Breast epithelium (tissue), 3 donors: ENCODE results near the gene COA1.

ENCODE experiments used
- POLR2A ChIP-seq: fragments of 450-650 bp; IDR thresholded peaks from one replicate; pipeline ENCODE4 v1.6.1; 2016; ENCODE audit warnings: antibody characterized with exemption, mild to moderate bottlenecking, moderate library complexity
- TF ChIP-seq, protein P1 (sequence below), 3 donors: fragments of 450-650 bp; IDR thresholded peaks; one replicate each; pipeline ENCODE4 v1.5.1; 2016 to 2017; ENCODE audit warnings: antibody characterized with exemption in 3 of 3, mild to moderate bottlenecking in 3 of 3, moderate library complexity in 3 of 3

DNA sequence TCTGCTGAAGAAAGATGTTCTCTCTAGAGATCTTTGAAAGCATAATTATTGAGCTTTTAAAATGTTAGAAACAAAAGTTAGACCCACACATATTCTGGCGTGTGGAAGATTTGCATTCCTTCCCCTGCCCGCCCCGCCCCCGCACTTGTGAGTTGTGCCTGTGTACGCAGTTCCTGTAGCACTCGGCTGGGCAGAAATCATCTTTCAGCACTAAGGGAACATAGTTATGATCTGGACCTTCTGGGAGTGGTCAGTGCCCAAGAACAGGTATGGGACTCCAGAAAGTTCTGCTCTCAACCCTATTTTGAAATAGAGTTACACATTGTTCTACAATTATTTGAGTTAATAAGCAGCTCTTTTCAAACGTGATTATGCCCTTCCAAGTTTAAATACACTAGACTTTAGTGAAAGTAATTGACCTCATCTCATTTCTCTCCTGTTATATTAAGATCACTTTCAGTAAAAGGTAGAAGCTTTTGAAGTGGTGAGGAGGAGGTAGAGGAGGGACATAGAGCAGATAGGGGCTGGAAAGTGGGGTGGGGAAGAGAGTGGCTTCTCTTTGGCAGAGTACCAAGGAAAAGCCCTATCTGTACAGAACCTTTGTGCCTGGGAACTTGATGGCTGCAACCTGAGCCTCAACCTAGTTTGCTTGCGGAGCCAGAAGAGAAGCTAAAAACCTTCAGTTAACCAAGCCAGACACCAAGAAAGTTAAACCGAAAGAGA, 34.9 kb upstream of the COA1 start:
- no peak for TF ChIP-seq POLR2A
- TF ChIP-seq, protein P1, sequence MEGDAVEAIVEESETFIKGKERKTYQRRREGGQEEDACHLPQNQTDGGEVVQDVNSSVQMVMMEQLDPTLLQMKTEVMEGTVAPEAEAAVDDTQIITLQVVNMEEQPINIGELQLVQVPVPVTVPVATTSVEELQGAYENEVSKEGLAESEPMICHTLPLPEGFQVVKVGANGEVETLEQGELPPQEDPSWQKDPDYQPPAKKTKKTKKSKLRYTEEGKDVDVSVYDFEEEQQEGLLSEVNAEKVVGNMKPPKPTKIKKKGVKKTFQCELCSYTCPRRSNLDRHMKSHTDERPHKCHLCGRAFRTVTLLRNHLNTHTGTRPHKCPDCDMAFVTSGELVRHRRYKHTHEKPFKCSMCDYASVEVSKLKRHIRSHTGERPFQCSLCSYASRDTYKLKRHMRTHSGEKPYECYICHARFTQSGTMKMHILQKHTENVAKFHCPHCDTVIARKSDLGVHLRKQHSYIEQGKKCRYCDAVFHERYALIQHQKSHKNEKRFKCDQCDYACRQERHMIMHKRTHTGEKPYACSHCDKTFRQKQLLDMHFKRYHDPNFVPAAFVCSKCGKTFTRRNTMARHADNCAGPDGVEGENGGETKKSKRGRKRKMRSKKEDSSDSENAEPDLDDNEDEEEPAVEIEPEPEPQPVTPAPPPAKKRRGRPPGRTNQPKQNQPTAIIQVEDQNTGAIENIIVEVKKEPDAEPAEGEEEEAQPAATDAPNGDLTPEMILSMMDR (IDR thresholded peaks at IDR 0.05), result no peak
